HepG2 (cell line): ENCODE results near the gene NT5C2. TPM values are rescaled to one million over a fixed set of nuclear protein-coding genes. Genes with fewer than 3 reads are reported as not detected.

ENCODE experiments used
- ATAC-seq: fragments of 200-7000 bp; cut with Tn5 transposase; 3 replicates; pipeline ENCODE4 v1.9.1; 2020; ENCODE audit warnings: mild to moderate bottlenecking, moderate library complexity
- BruUV-seq: library from RNA; stranded (reverse); fragments of 400-500 nt; replicated peaks from 2 replicates; lab custom pipeline; 2021; lab: Mats Ljungman, UMichigan
- CTCF ChIA-PET: fragments of 300-600 bp; formaldehyde crosslinking; extraction: SDS; loops from one replicate; lab custom pipeline; 2021; ENCODE audit warnings: low total read pairs, inconsistent platforms, low intra/inter-chr PET ratio; lab: Yijun Ruan, JAX
- POLR2A ChIA-PET: fragments of 350-600 bp; sonication (Branson Sonifier 250); formaldehyde crosslinking; loops from one replicate; lab custom pipeline; 2020; ENCODE audit warnings: antibody characterized with exemption, inconsistent platforms; lab: Yijun Ruan, JAX
- DNase-seq: peaks from one replicate; pipeline ENCODE4 v3.0.0-alpha.2; 2015; ENCODE audit warnings: low spot score
- FAIRE-seq: peaks from 3 replicates; lab custom pipeline; 2011; peaks lifted over from hg19 to GRCh38; lab: Jason Lieb, UNC
- H2AFZ ChIP-seq: one replicate; pipeline ENCODE4 v1.6.1; 2011; ENCODE audit warnings: low read length, inconsistent platforms
- H3K27ac ChIP-seq: fragments of 300-600 bp; 3 replicates; pipeline ENCODE4 v1.8.0; 2011; ENCODE audit warnings: mixed run types, mild to moderate bottlenecking, mixed read lengths, low read length, inconsistent platforms; ENCODE audit not compliant: insufficient read depth; ENCODE audit errors: extremely low read length
- H3K27me3 ChIP-seq, 2 experiments: fragments of 200-600 bp in 1 of 2; 2 replicates in 1 of 2; 3 replicates in 1 of 2; pipeline versions ENCODE4 v1.6.0 to v1.8.0; 2011; ENCODE audit warnings: low read length in 2 of 2, mild to moderate bottlenecking in 2 of 2, moderate library complexity in 2 of 2, inconsistent platforms in 1 of 2; ENCODE audit not compliant: insufficient read depth in 2 of 2, control insufficient read depth in 1 of 2
- H3K36me3 ChIP-seq, 2 experiments: fragments of 200-600 bp in 1 of 2; replicated peaks in 1 of 2; 2 replicates in 1 of 2; 3 replicates in 1 of 2; pipeline versions ENCODE4 v1.5.1 to v1.8.0; 2011; ENCODE audit warnings: low read length in 2 of 2, inconsistent platforms in 1 of 2; ENCODE audit not compliant: insufficient read depth in 2 of 2, control insufficient read depth in 1 of 2
- H3K4me1 ChIP-seq: 2 replicates; pipeline ENCODE4 v1.5.1; 2012; ENCODE audit warnings: low read length, inconsistent platforms; ENCODE audit not compliant: insufficient read depth
- H3K4me2 ChIP-seq: 2 replicates; pipeline ENCODE4 v1.6.0; 2011; ENCODE audit warnings: low read depth, low read length, inconsistent platforms
- H3K4me3 ChIP-seq, 3 experiments: fragments of 200-600 bp in 1 of 3; sonication (generic), shearing (Covaris generic) in 1 of 3; replicated peaks in 1 of 3; 2 replicates each; pipeline ENCODE4 v1.5.1; 2011 to 2016; ENCODE audit warnings: low read length in 3 of 3, inconsistent platforms in 2 of 3, low read depth in 2 of 3, mild to moderate bottlenecking in 2 of 3, control low read depth in 1 of 3, mixed read lengths in 1 of 3; ENCODE audit not compliant: insufficient read depth in 1 of 3
- H3K79me2 ChIP-seq: one replicate; pipeline ENCODE4 v1.6.1; 2011; ENCODE audit warnings: low read length, inconsistent platforms; ENCODE audit not compliant: insufficient read depth
- H3K9ac ChIP-seq: 2 replicates; pipeline ENCODE4 v1.6.0; 2011; ENCODE audit warnings: mild to moderate bottlenecking, low read depth, low read length, inconsistent platforms; ENCODE audit not compliant: insufficient read depth
- H3K9me3 ChIP-seq: 2 replicates; pipeline ENCODE4 v1.5.1; 2012; ENCODE audit warnings: mild to moderate bottlenecking, low read length
- H4K20me1 ChIP-seq: 2 replicates; pipeline ENCODE4 v1.6.0; 2011; ENCODE audit warnings: inconsistent platforms, mild to moderate bottlenecking, low read length, moderate library complexity; ENCODE audit not compliant: insufficient read depth
- CEBPB ChIP-seq: IDR thresholded peaks from 2 replicates; pipeline ENCODE4 v1.6.1; 2011; ENCODE audit warnings: low read depth, low read length, improper control_type of control experiment, borderline replicate concordance
- CREM ChIP-seq, 2 experiments: sonication (generic) in 1 of 2; formaldehyde crosslinking in 1 of 2; IDR thresholded peaks; 2 replicates each; pipeline versions ENCODE4 v1.4.0 to v1.6.1; 2016 to 2020; ENCODE audit warnings: antibody characterized with exemption in 1 of 2, mild to moderate bottlenecking in 1 of 2, missing genetic modification reagents in 1 of 2
- FOXC1 ChIP-seq: sonication (generic); formaldehyde crosslinking; IDR thresholded peaks from 2 replicates; pipeline ENCODE4 v1.8.0; 2022; ENCODE audit warnings: mild to moderate bottlenecking, missing genetic modification reagents, borderline replicate concordance
- NR3C1 ChIP-seq: sonication (generic); formaldehyde crosslinking; IDR thresholded peaks from 2 replicates; pipeline ENCODE4 v1.4.0; 2020; ENCODE audit warnings: missing genetic modification reagents
- PCBP2 ChIP-seq: fragments of 200-400 bp; formaldehyde crosslinking; optimal IDR thresholded peaks from 2 replicates; pipeline ENCODE3; 2018; ENCODE audit warnings: low read length, low read depth; ENCODE audit not compliant: poor library complexity, severe bottlenecking
- SOX5 ChIP-seq: IDR thresholded peaks from 2 replicates; pipeline ENCODE4 v1.6.1; 2016; ENCODE audit warnings: borderline replicate concordance
- THYN1 ChIP-seq: sonication (generic); formaldehyde crosslinking; IDR thresholded peaks from 2 replicates; pipeline ENCODE4 v1.8.1; 2023; ENCODE audit warnings: low read depth, mild to moderate bottlenecking, moderate library complexity, missing genetic modification reagents, borderline replicate concordance
- ZNF777 ChIP-seq: sonication (generic); formaldehyde crosslinking; IDR thresholded peaks from 2 replicates; pipeline ENCODE4 v1.4.0; 2020; ENCODE audit warnings: missing genetic modification reagents
- ZNF879 ChIP-seq: sonication (generic); formaldehyde crosslinking; IDR thresholded peaks from 2 replicates; pipeline ENCODE4 v1.8.1; 2023; ENCODE audit warnings: missing genetic modification reagents
- WGBS: methylation state at CpG from one replicate; pipeline ENCODE4 v1.1.6; 2017; ENCODE audit warnings: low lambda C conversion rate; 5-methylcytosine and 5-hydroxymethylcytosine counted together
- in situ Hi-C: cut with HindIII; loops from 2 replicates; pipeline ENCODE4 v1.10.0; 2017; ENCODE audit warnings: low pct_unique_long_range_greater_than_20kb; ENCODE audit not compliant: extremely low pct_ligation_motif_present
- intact Hi-C: fragments of 100-400 bp; cut with micrococcal nuclease; formaldehyde crosslinking; loops from one replicate; pipeline ENCODE4 v1.10.0; 2022; ENCODE audit not compliant: unreplicated experiment
- polyA plus RNA-seq, 8 experiments: library from polyadenylated mRNA; depleted of rRNA in 3 of 8; stranded (reverse) in 7 of 8; unstranded in 1 of 8; fragments of >200 nt; fragmentation: Illumina TruSeq in 4 of 8; extraction: Trizol in 4 of 8; gene quantifications; 2 replicates each; pipeline versions ENCODE4 v1.2.1 to v1.2.3, GENCODE V29; 2011 to 2016; ENCODE audit warnings: low read depth in 4 of 8, missing spikeins in 1 of 8, mixed read lengths in 1 of 8; ENCODE audit not compliant: insufficient read depth in 1 of 8
- total RNA-seq, 5 experiments: library from RNA; depleted of rRNA; stranded (reverse); fragments of >200 nt; fragmentation: Illumina TruSeq; extraction: Trizol; gene quantifications; 2 replicates each; pipeline ENCODE4 v1.2.3, GENCODE V29; 2016; ENCODE audit warnings: low read depth in 1 of 5
- TF ChIP-seq, protein P1 (sequence below): sonication (generic); formaldehyde crosslinking; conservative IDR thresholded peaks from 2 replicates; pipeline ENCODE4 v1.8.0; 2022; ENCODE audit warnings: low read depth, missing genetic modification reagents
- TF ChIP-seq, protein P2 (sequence below): sonication (generic); formaldehyde crosslinking; IDR thresholded peaks from 2 replicates; pipeline ENCODE4 v1.4.0; 2020; ENCODE audit warnings: missing genetic modification reagents
- TF ChIP-seq, protein P3 (sequence below): sonication (generic); formaldehyde crosslinking; IDR thresholded peaks from 2 replicates; pipeline ENCODE4 v1.5.0; 2020; ENCODE audit warnings: missing genetic modification reagents, mild to moderate bottlenecking, borderline replicate concordance

NT5C2 gene
- total and polyA plus RNA-seq, 2 of the 13 experiments (the other 11 are each of a cell fraction or from before 2014, with no cell fraction given) = 40.6 to 55.2 TPM

DNA sequence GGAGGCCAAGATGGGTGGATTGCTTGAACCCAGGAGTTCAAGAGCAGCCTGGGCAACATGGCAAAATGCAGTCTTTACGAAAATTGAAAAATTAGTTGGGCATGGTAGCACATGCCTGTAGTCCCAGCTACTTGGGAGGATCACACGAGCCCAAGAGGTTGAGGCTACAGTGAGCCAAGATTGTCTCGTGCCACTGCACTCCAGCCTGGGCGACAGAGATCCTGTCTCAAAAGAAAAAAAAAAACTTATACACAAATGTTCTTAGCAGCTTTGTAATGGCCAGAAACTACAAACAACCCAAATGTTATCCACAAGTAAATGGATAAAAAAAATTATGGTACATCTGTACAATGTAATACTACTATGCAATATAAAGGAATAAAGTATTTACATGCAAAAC lies 12.6 kb downstream of the NT5C2 start:
- DNase-seq = no peak
- no peaks in the 10 kb centered on the region for H3K27me3 ChIP-seq
- no peak for ATAC-seq
- FAIRE-seq = no peak
- no peak overlapping the region for H3K4me2 ChIP-seq
- peaks cover 9 to 26% of the 10 kb centered on the region in 2 experiments; a peak in 4 of 5 replicates for H3K36me3 ChIP-seq
- in situ Hi-C loops = no loop called here
- 96% methylated on average over 4 of the region's 4 CpGs for WGBS
- no peak for TF ChIP-seq THYN1
- no peak for TF ChIP-seq CEBPB
- TF ChIP-seq ZNF777 (CRISPR knock-in tag) = no peak
- no peak for TF ChIP-seq FOXC1 (CRISPR knock-in tag)
- TF ChIP-seq, protein P1, sequence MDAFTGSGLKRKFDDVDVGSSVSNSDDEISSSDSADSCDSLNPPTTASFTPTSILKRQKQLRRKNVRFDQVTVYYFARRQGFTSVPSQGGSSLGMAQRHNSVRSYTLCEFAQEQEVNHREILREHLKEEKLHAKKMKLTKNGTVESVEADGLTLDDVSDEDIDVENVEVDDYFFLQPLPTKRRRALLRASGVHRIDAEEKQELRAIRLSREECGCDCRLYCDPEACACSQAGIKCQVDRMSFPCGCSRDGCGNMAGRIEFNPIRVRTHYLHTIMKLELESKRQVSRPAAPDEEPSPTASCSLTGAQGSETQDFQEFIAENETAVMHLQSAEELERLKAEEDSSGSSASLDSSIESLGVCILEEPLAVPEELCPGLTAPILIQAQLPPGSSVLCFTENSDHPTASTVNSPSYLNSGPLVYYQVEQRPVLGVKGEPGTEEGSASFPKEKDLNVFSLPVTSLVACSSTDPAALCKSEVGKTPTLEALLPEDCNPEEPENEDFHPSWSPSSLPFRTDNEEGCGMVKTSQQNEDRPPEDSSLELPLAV = no peak
- TF ChIP-seq, protein P2, sequence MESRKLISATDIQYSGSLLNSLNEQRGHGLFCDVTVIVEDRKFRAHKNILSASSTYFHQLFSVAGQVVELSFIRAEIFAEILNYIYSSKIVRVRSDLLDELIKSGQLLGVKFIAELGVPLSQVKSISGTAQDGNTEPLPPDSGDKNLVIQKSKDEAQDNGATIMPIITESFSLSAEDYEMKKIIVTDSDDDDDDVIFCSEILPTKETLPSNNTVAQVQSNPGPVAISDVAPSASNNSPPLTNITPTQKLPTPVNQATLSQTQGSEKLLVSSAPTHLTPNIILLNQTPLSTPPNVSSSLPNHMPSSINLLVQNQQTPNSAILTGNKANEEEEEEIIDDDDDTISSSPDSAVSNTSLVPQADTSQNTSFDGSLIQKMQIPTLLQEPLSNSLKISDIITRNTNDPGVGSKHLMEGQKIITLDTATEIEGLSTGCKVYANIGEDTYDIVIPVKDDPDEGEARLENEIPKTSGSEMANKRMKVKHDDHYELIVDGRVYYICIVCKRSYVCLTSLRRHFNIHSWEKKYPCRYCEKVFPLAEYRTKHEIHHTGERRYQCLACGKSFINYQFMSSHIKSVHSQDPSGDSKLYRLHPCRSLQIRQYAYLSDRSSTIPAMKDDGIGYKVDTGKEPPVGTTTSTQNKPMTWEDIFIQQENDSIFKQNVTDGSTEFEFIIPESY (CRISPR knock-in tag) = no peak
- TF ChIP-seq SOX5 (CRISPR knock-in tag) = no peak
- TF ChIP-seq, protein P3, sequence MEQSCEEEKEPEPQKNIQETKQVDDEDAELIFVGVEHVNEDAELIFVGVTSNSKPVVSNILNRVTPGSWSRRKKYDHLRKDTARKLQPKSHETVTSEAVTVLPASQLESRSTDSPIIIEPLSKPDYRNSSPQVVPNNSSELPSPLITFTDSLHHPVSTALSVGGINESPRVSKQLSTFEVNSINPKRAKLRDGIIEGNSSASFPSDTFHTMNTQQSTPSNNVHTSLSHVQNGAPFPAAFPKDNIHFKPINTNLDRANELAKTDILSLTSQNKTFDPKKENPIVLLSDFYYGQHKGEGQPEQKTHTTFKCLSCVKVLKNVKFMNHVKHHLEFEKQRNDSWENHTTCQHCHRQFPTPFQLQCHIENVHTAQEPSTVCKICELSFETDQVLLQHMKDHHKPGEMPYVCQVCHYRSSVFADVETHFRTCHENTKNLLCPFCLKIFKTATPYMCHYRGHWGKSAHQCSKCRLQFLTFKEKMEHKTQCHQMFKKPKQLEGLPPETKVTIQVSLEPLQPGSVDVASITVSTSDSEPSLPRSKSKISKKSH = no peak
- no peak for TF ChIP-seq ZNF879
- no peak for TF ChIP-seq PCBP2
- no peak for TF ChIP-seq CREM (IDR thresholded peaks at IDR 0.05)
- no peak for TF ChIP-seq CREM (CRISPR knock-in tag; IDR thresholded peaks at IDR 0.05)
- no peak for TF ChIP-seq NR3C1 (CRISPR knock-in tag)
- TF ChIP-seq, all 625 proteins: peak for 0
- Histone ChIP-seq H4K20me1 (peaks cover 18% of the 10 kb centered on the region), H2AFZ (no peak overlapping the region), H3K9me3 (no peaks in the 10 kb centered on the region), H3K4me1 (peaks cover 26% of the 10 kb centered on the region), H3K27ac (no peak overlapping the region), H3K79me2 (peaks cover 80% of the 10 kb centered on the region), H3K9ac (no peak overlapping the region), H3K4me3 (no peak overlapping the region)
- BruUV-seq = no TSS peak
- intact Hi-C loops = no loop called here
- ChIA-PET POLR2A (no interaction called here), CTCF (no interaction called here)
